Smooth muscle cell (in vitro differentiated cells): ENCODE data around the gene ROS1. TPM values are rescaled to one million over a fixed set of nuclear protein-coding genes. Genes with fewer than 3 reads are reported as not detected.

Experiments
- DNase-seq: peaks from one replicate; lab custom pipeline; 2025; ENCODE audit not compliant: unreplicated experiment; lab: John Stamatoyannopoulos, UW
- H2AFZ ChIP-seq: fragments of 200-600 bp; sonication (generic); 2 replicates; pipeline ENCODE4 v1.6.0; 2016; ENCODE audit warnings: antibody characterized with exemption, low read depth, mild to moderate bottlenecking
- H3F3A ChIP-seq: fragments of 200-600 bp; sonication (generic); 2 replicates; pipeline ENCODE4 v1.6.0; 2017; ENCODE audit warnings: antibody characterized with exemption, low read depth
- H3K27ac ChIP-seq: fragments of 200-600 bp; sonication (generic); 2 replicates; pipeline ENCODE4 v1.5.1; 2016; ENCODE audit warnings: low read depth, mild to moderate bottlenecking
- H3K27me3 ChIP-seq: fragments of 200-600 bp; sonication (generic); 2 replicates; pipeline ENCODE4 v1.6.1; 2016; ENCODE audit warnings: low read depth, mild to moderate bottlenecking
- H3K36me3 ChIP-seq: fragments of 200-600 bp; sonication (generic); 2 replicates; pipeline ENCODE4 v1.5.1; 2016; ENCODE audit warnings: low read depth
- H3K4me1 ChIP-seq: fragments of 200-600 bp; sonication (generic); 2 replicates; pipeline ENCODE4 v1.5.1; 2016; ENCODE audit warnings: low read depth
- H3K4me2 ChIP-seq: fragments of 200-600 bp; sonication (generic); 2 replicates; pipeline ENCODE4 v1.6.0; 2016; ENCODE audit warnings: mild to moderate bottlenecking
- H3K4me3 ChIP-seq: fragments of 200-600 bp; sonication (generic); 2 replicates; pipeline ENCODE4 v1.5.1; 2016; ENCODE audit warnings: mild to moderate bottlenecking
- H3K79me2 ChIP-seq: fragments of 200-600 bp; sonication (generic); 2 replicates; pipeline ENCODE4 v1.6.0; 2016; ENCODE audit warnings: low read depth, mild to moderate bottlenecking
- H3K9ac ChIP-seq: fragments of 200-600 bp; sonication (generic); 2 replicates; pipeline ENCODE4 v1.6.0; 2016; ENCODE audit warnings: low read depth
- H3K9me3 ChIP-seq: fragments of 200-600 bp; sonication (generic); replicated peaks from 2 replicates; pipeline ENCODE4 v1.5.1; 2016; ENCODE audit warnings: low read depth
- H4K20me1 ChIP-seq: fragments of 200-600 bp; sonication (generic); 2 replicates; pipeline ENCODE4 v1.6.0; 2016; ENCODE audit warnings: low read depth
- WGBS: methylation state at CpG from one replicate; pipeline ENCODE4 v1.1.7; 2016; ENCODE audit warnings: low lambda C conversion rate; 5-methylcytosine and 5-hydroxymethylcytosine counted together
- polyA plus RNA-seq: library from polyadenylated mRNA; unstranded; fragments of >200 nt; fragmentation: Nextera tagmentation; extraction: Ambion mirVana; gene quantifications from 2 replicates; pipeline ENCODE4 v1.2.1, GENCODE V29; 2016
- total RNA-seq: library from RNA; depleted of rRNA; stranded (reverse); fragments of >200 nt; gene quantifications from 2 replicates; pipeline ENCODE4 v1.2.3, GENCODE V29; 2014
- TF ChIP-seq, protein P1 (sequence below): fragments of 200-600 bp; sonication (generic); IDR thresholded peaks from 2 replicates; pipeline ENCODE4 v1.5.1; 2017; ENCODE audit warnings: borderline replicate concordance, mild to moderate bottlenecking, antibody characterized with exemption; ENCODE audit not compliant: insufficient read depth, poor library complexity, severe bottlenecking

The ROS1 gene
- total and polyA plus RNA-seq, 2 experiments from 2014 or later = 0.03 to 0.09 TPM

DNA sequence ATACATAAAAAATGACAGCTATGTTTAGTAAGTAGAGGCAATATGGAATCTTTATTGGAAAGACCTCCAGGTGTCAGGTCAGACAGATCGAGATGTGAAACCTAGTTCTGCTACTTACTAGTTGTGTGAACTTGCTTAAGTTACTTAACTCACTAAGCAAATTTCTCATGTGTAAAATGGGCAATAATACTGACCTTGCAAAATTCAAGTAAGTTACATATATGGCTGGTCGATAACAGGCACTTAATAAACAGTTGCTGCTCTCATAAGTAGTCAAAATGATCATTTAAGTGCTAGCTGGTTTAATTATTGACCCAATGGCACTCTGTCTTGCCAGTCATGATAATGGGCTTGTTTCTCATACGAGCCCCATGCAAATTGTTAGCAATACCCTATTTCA is 114.4 kb downstream of the ROS1 start:
- Histone ChIP-seq H3K4me1 (peaks cover 10% of the 10 kb centered on the region), H2AFZ (no peak overlapping the region), H3F3A (no peaks in the 10 kb centered on the region), H3K36me3 (no peaks in the 10 kb centered on the region), H3K4me2 (no peak overlapping the region), H3K4me3 (no peak overlapping the region), H3K9ac (no peak overlapping the region), H4K20me1 (no peaks in the 10 kb centered on the region), H3K9me3 (no peaks in the 10 kb centered on the region), H3K27ac (no peak overlapping the region), H3K27me3 (no peaks in the 10 kb centered on the region), H3K79me2 (no peaks in the 10 kb centered on the region)
- TF ChIP-seq, protein P1, sequence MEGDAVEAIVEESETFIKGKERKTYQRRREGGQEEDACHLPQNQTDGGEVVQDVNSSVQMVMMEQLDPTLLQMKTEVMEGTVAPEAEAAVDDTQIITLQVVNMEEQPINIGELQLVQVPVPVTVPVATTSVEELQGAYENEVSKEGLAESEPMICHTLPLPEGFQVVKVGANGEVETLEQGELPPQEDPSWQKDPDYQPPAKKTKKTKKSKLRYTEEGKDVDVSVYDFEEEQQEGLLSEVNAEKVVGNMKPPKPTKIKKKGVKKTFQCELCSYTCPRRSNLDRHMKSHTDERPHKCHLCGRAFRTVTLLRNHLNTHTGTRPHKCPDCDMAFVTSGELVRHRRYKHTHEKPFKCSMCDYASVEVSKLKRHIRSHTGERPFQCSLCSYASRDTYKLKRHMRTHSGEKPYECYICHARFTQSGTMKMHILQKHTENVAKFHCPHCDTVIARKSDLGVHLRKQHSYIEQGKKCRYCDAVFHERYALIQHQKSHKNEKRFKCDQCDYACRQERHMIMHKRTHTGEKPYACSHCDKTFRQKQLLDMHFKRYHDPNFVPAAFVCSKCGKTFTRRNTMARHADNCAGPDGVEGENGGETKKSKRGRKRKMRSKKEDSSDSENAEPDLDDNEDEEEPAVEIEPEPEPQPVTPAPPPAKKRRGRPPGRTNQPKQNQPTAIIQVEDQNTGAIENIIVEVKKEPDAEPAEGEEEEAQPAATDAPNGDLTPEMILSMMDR = no peak
- no peak for DNase-seq
- 91% methylated on average over 3 of the region's 3 CpGs for WGBS

DNA sequence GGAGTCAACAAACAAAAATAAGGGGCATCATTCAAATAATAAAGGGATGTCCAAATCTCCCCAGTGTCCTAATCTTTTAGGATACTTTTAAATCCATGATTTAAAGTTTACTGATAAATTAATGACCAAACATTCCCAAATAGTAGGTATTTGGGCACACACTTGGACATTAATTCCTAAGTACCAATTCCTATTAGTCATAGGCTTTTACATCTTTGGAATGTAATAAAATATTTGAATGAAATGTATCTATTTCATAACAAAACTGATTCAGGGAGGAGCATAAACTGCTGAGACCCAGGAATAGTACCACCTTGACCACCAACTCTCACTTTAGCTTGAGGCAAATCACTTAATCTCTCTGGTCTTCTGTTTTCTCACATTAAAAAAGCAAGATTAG is 116.1 kb downstream of the ROS1 start:
- DNase-seq = no peak
- no peak overlapping the region for H3K27ac ChIP-seq
- no peaks in the 10 kb centered on the region for H4K20me1 ChIP-seq
- TF ChIP-seq, protein P1 = no peak
- H2AFZ ChIP-seq = no peak overlapping the region
- H3K36me3 ChIP-seq = no peaks in the 10 kb centered on the region
- no peaks in the 10 kb centered on the region for H3K9me3 ChIP-seq
- no peaks in the 10 kb centered on the region for H3K79me2 ChIP-seq
- peaks cover 6% of the 10 kb centered on the region for H3K4me1 ChIP-seq
- no peak overlapping the region for H3K9ac ChIP-seq
- no peaks in the 10 kb centered on the region for H3F3A ChIP-seq
- H3K27me3 ChIP-seq = no peaks in the 10 kb centered on the region
- no peak overlapping the region for H3K4me3 ChIP-seq
- no peak overlapping the region for H3K4me2 ChIP-seq

DNA sequence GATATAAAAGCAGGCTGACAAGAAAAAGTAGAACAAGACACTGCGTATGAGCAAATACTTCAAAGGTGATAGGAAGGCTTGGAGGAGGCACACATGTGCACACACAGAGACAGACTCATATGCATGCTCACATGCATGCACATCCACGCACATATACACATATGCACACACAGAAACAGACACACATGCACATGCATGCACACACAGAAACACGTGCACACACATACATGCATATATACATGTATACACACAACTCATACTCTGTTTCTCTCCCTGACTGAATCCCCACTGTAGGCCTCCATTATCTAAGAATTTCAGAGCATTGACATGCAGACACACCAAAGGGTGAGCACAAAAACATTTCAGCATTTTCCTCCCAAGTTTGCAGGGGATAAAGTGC is 116.7 kb downstream of the ROS1 start:
- H3F3A ChIP-seq = no peaks in the 10 kb centered on the region
- H3K27me3 ChIP-seq = no peaks in the 10 kb centered on the region
- 88% methylated on average over 3 of the region's 3 CpGs for WGBS
- no peak overlapping the region for H2AFZ ChIP-seq
- H3K36me3 ChIP-seq = no peaks in the 10 kb centered on the region
- H3K4me3 ChIP-seq = no peak overlapping the region
- no peaks in the 10 kb centered on the region for H4K20me1 ChIP-seq
- TF ChIP-seq, protein P1 = no peak
- peaks cover under 1% of the 10 kb centered on the region for H3K4me1 ChIP-seq
- H3K27ac ChIP-seq = no peak overlapping the region
- no peaks in the 10 kb centered on the region for H3K9me3 ChIP-seq
- H3K9ac ChIP-seq = no peak overlapping the region
- DNase-seq = no peak
- no peaks in the 10 kb centered on the region for H3K79me2 ChIP-seq
- no peak overlapping the region for H3K4me2 ChIP-seq

DNA sequence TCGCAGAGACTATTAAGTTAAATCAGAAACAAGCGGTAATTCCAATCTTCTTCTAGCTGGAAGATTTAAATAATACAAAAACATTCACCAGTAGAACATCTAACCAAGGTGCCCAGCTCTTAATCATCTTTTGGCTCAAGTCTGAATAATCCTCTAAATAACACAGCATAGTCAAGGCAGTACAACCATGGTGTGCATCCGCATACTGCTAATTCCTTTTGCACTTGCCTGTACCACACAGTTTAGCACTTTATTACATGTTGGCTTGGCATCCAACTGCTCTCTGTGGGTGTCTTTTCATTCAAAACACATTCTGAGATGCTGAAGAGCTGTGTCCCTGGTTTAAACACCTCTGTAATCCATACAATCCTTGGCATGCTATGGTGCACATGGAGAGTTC is 118.1 kb downstream of the ROS1 start:
- Histone ChIP-seq H3K36me3 (no peaks in the 10 kb centered on the region), H3K4me3 (no peak overlapping the region), H3K27me3 (no peaks in the 10 kb centered on the region), H4K20me1 (no peaks in the 10 kb centered on the region), H3K79me2 (no peaks in the 10 kb centered on the region), H3K4me2 (no peak overlapping the region), H3K4me1 (no peaks in the 10 kb centered on the region), H3K27ac (no peak overlapping the region), H3K9me3 (no peaks in the 10 kb centered on the region), H2AFZ (no peak overlapping the region), H3F3A (no peaks in the 10 kb centered on the region), H3K9ac (no peak overlapping the region)
- no peak for DNase-seq
- TF ChIP-seq, protein P1 = no peak
- 78% methylated on average over 3 of the region's 3 CpGs for WGBS
